ENCODE results near the gene PLPP7. TPM values are rescaled to one million over a fixed set of nuclear protein-coding genes. Genes with fewer than 3 reads are reported as not detected.
"Not testable (repeated sequence)": the region's sequence is repeated elsewhere in the genome, so short reads cannot be mapped to it uniquely, and the experiment has no call there.

PLPP7 gene
- total RNA-seq, 2 experiments from 2014 or later, result not detected

DNA sequence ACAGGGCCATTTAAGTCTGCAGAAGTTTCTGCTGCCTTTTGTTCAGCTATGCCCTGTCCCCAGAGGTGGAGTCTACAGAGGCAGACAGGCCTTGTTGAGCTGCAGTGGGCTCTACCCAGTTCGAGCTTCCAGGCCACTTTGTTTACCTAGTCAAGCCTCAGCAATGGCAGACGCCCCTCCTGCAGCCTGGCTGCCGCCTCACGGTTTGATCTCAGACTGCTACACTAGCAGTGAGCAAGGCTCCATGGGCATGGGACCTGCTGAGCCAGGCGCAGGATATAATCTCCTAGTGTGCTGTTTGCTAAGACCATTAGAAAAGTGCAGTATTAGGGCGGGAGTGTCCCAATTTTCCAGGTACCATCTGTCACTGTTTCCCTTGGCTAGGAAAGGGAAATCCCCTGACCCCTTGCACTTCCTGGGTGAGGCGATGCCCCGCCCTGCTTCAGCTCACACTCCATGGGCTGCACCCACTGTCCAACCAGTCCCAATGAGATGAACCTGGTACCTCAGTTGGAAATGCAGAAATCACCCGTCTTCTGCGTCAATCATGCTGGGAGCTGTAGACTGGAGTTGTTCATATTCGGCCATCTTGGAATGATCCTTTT lies 55.5 kb downstream of the PLPP7 start:
- not testable (repeated sequence) for H3K9me3 Mint-ChIP-seq (ENCODE audit: low read depth); H3K27ac Mint-ChIP-seq; ATAC-seq; H3K36me3 Mint-ChIP-seq; DNase-seq; H3K4me1 Mint-ChIP-seq; H3K4me3 Mint-ChIP-seq
- CTCF ChIA-PET, result interaction anchor here (0.8 kb wide), 1 partner anchor 400 kb away, joined by 3 read pairs; no protein-coding TSS in a partner anchor
- peaks cover 34% of the 10 kb centered on the region for H3K27me3 Mint-ChIP-seq

DNA sequence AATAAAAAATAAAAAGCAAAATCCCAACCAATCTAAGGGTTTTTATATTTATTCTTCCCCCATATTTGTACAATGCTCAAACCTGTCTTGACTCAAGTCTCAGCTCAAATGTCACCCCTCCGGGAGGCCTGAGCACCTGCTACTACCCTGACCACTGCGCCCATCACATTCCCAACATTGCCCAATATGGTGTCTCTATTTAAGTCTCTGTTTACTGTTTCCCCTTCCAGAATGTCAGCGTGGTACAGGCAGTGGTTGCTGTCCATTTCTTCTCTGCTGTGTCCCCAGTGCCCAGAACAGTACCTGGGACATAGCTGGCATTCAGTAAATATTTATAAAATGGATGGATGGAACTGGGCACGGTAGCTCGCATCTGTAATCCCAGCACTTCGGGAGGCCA lies 57.0 kb downstream of the PLPP7 start:
- Mint-ChIP-seq H3K9me3 (ENCODE audit: low read depth) (no peaks in the 10 kb centered on the region), H3K4me3 (no peak overlapping the region), H3K27ac (no peak overlapping the region), H3K4me1 (peaks cover 12% of the 10 kb centered on the region), H3K36me3 (no peaks in the 10 kb centered on the region), H3K27me3 (peaks cover 21% of the 10 kb centered on the region)
- no peak for DNase-seq
- no peak for ATAC-seq
- CTCF ChIA-PET, result interaction anchor here (0.8 to 1.2 kb wide), 2 partner anchors 10 to 20 kb away, joined by 3 to 4 read pairs; no protein-coding TSS in a partner anchor

DNA sequence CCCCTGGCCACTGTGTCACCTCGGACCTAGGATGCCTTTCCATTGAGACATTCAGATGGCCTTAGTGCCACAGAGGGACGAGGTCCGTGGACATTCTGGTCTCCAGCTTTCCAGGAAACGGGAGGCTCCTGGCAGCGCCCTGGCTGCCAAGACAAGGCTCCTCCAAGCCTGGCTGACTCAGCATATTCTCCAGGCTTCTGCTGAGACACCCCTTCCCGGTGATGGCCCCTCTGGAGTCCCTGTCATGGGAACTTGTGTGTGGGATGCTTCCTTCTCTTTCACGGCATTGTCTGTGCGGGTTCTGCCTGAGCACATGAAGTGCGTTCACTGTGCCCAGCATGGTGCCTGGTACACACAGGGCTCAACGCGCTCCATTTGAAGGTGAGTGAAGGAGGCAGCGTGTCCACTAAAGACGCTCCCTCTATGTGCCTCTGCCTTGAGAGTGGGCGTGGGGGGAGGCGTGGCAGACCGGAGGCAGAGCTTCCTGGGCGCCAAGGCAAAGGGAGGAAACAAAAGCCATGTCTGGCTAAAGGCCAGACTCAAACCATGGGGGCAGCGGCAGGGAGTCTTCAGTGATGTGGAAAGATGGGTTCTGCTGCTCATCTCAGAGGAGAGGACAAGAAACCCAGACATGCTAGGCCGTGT lies 58.0 kb downstream of the PLPP7 start:
- Mint-ChIP-seq H3K36me3 (no peaks in the 10 kb centered on the region), H3K27ac (no peak overlapping the region), H3K4me1 (peaks cover 12% of the 10 kb centered on the region), H3K27me3 (peaks cover 15% of the 10 kb centered on the region), H3K9me3 (ENCODE audit: low read depth) (no peaks in the 10 kb centered on the region), H3K4me3 (no peak overlapping the region)
- ATAC-seq, result no peak
- DNase-seq, result no peak
- CTCF ChIA-PET, result interaction anchor here (1.2 kb wide), 1 partner anchor 11 kb away, joined by 4 read pairs; no protein-coding TSS in a partner anchor

DNA sequence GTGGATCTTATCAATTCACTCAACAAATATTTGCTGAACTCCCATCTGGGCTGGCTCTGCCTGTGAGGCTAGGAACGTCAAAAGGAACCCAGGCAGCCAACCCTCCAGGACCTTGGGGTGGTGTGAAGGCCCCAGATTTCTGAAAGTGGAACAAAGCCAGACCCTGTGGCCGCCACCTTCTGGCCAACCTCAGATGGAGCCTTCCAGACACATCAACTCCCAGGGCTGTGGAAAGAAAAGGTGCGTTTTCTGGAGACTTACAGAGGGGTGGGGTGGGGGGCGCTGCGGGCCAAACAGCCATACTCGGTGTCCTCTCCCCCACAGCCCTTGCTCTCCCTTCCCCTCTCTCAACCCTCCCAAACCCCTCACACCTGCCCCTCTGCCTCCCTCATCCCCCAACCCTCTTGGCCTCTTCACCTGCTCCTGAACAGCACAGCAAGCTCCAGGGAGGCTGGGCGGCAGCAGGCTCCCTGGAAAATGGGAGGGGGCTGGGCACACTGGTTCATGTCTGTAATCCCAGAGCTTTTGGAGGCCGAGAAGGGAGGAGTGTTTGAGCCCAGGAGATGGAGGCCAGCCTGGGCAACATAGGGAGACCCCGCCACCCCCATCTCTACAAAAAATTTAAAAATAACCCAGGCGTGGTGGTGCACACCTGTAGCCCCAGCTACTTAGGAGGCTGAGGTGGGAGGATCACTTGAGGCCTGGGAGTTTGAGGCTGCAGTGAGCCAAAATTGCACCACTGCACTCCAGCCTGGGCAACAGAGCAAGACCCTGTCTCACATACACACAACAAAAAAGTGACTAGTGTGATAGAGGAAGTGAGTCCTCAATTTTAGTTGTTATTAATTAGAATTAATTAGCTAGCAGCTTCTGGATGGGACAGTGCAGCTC lies 59.4 kb downstream of the PLPP7 start:
- ATAC-seq (no peak), DNase-seq (no peak)
- no peak overlapping the region for H3K4me3 Mint-ChIP-seq
- H3K27me3 Mint-ChIP-seq, result peaks cover 3% of the 10 kb centered on the region
- H3K36me3 Mint-ChIP-seq, result no peaks in the 10 kb centered on the region
- H3K9me3 Mint-ChIP-seq (ENCODE audit: low read depth), result no peaks in the 10 kb centered on the region
- CTCF ChIA-PET, result interaction anchor here (0.6 to 4.9 kb wide), 44 partner anchors 8 to 407 kb away, joined by 3 to 36 read pairs (median 5); partner anchors contain the start of genes NUP214 and RAPGEF1
- peaks cover 12% of the 10 kb centered on the region for H3K4me1 Mint-ChIP-seq
- no peak overlapping the region for H3K27ac Mint-ChIP-seq

DNA sequence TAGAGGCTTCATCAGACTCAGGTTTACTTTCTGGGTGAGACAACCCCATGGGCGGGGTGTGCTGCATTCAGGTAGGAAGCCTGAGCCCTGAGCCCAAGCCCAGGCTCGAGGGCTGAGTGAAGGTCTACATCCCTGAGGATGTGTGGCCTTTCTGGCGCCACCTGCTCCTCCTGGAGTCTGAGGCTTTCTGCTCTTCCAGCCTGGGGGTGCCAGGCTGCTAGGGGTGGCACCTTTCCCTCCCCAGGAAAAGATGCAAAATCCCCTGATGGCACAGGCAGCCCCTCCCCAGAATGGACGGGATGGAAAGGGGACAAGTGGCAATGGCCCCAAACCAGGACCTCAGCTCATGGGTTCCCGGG lies 60.0 kb downstream of the PLPP7 start:
- Mint-ChIP-seq H3K4me1 (peaks cover 12% of the 10 kb centered on the region), H3K36me3 (no peaks in the 10 kb centered on the region), H3K27ac (no peak overlapping the region), H3K9me3 (ENCODE audit: low read depth) (no peaks in the 10 kb centered on the region), H3K4me3 (no peak overlapping the region), H3K27me3 (no peaks in the 10 kb centered on the region)
- DNase-seq, result no peak
- CTCF ChIA-PET, result interaction anchor here (0.6 to 4.9 kb wide), 54 partner anchors 7 to 407 kb away, joined by 3 to 36 read pairs (median 4); partner anchors contain the start of genes NUP214 and RAPGEF1
- no peak for ATAC-seq

DNA sequence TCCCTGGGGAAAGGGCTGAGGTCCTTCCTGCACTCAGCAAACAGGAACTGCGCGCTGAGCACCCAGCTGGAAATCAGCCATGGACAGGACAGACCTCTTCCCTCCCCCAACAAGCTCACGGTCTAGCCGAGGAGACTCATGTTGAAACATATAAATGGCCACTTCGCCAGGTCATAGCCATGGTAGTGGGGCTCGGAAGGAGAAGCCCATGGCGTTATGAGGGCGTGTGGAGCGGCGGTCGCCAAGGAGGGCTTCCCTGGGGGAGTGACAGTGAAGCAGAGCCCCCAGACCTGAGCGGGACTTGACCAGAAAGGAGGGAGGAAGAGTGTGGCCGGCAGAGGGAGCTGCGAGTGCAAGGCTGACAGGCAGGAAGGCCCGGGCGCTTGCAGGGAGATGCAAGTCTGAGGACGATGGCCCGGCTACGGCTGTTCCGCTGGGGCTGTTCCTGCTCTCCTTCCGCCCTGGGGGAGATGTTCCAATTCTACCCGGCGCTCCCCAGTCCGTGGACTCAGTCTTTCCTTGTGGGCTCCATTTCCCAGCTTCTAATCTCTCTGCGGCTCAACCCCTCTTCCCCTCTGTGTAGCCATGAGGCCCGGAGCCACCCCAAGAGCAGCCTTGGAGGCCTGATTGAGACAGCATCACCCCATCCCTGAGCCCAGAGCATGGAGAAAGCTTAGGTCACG lies 60.5 kb downstream of the PLPP7 start:
- CTCF ChIA-PET, result interaction anchor here (0.6 to 4.9 kb wide), 59 partner anchors 8 to 406 kb away, joined by 3 to 36 read pairs (median 4); partner anchors contain the start of genes NUP214 and RAPGEF1
- H3K27ac Mint-ChIP-seq, result peak overlapping the region; percentile 72
- ATAC-seq, result peak; percentile 99
- peak; percentile 93 for DNase-seq
- H3K9me3 Mint-ChIP-seq (ENCODE audit: low read depth), result no peaks in the 10 kb centered on the region
- no peaks in the 10 kb centered on the region for H3K27me3 Mint-ChIP-seq
- peak overlapping the region; percentile 11 for H3K4me3 Mint-ChIP-seq
- no peaks in the 10 kb centered on the region for H3K36me3 Mint-ChIP-seq
- H3K4me1 Mint-ChIP-seq, result peaks cover 12% of the 10 kb centered on the region

DNA sequence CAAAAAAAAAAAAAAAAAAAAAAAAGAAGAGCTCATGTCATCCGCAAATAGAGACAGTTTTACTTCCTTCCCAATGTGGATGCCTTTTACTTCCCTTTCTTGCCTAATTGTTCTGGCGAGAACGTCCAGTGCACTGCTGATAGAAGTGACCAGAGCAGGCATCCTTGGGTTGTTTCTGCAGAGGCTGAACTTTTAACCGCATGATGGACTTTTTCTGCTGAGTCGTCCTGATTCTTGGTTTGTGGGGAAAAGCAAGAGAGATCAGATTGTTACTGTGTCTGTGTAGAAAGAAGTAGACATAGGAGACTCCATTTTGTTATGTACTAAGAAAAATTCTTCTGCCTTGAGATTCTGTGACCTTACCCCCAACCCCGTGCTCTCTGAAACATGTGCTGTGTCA lies 67.0 kb downstream of the PLPP7 start:
- not testable (repeated sequence) for ATAC-seq; H3K9me3 Mint-ChIP-seq (ENCODE audit: low read depth)
- CTCF ChIA-PET, result interaction anchor here (0.7 to 1.0 kb wide), 3 partner anchors 20 to 1159 kb away, joined by 3 to 4 read pairs (median 4); no protein-coding TSS in a partner anchor

DNA sequence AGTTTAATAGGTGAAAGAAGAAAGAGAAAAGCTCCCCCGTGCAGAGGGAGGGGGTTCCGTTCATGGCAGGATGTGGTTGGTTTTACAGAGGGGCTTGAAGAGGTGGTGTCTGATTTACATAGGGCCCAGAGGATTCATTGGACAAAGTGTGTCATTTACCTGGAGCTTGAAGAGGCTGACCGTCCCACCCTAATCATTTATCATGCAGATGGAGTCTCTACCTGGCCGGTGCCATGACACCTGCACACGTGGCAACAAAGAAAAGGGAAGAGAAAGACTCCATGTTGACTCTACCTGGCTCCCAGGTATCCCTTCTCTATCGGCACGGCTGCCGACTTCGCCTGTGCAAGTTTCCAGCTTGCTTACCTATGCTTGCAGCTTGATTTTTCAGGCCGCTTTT lies 69.0 kb downstream of the PLPP7 start:
- no peaks in the 10 kb centered on the region for H3K27me3 Mint-ChIP-seq
- no peak for DNase-seq
- CTCF ChIA-PET, result interaction anchor here (0.6 to 1.8 kb wide), 3 partner anchors 9 to 22 kb away, joined by 3 to 6 read pairs (median 4); no protein-coding TSS in a partner anchor
- no peaks in the 10 kb centered on the region for H3K36me3 Mint-ChIP-seq
- no peak overlapping the region for H3K4me3 Mint-ChIP-seq
- H3K9me3 Mint-ChIP-seq (ENCODE audit: low read depth), result no peaks in the 10 kb centered on the region
- no peak for ATAC-seq
- peaks cover 20% of the 10 kb centered on the region for H3K4me1 Mint-ChIP-seq
- H3K27ac Mint-ChIP-seq, result no peak overlapping the region

More for the DNA sequence above, 67.0 kb downstream of the PLPP7 start:
- H3K4me3 Mint-ChIP-seq, H3K27me3 Mint-ChIP-seq, DNase-seq, H3K36me3 Mint-ChIP-seq, H3K27ac Mint-ChIP-seq: not testable (repeated sequence)
- H3K4me1 Mint-ChIP-seq, result peaks cover 19% of the 10 kb centered on the region

Other genes starting within 250 kb of the PLPP7 start
- gene AIF1L, start 193.2 kb upstream of the PLPP7 start, total RNA-seq, result under 1 TPM; 0.12 to 0.23 TPM
- 10 to 100 TPM; 58.3 to 79.9 TPM for gene NUP214, start 164.1 kb upstream of the PLPP7 start, total RNA-seq
- gene FAM78A, start 13.2 kb upstream of the PLPP7 start, total RNA-seq, result 10 to 100 TPM; 76.8 to 80.0 TPM
- gene PRRC2B, start 104.4 kb downstream of the PLPP7 start, total RNA-seq, result 100 to 1,000 TPM; 242 to 293 TPM
- 10 to 100 TPM; 41.5 to 53.7 TPM for gene POMT1, start 213.2 kb downstream of the PLPP7 start, total RNA-seq
- gene UCK1, start 241.5 kb downstream of the PLPP7 start, total RNA-seq, result 10 to 100 TPM; 26.1 to 29.6 TPM

Measured in activated CD8-positive, alpha-beta memory T cell treated with anti-CD3 and anti-CD28 coated beads, Interleukin-2, amount 10 ng/mL, durations not matched to agents 7 days and 5 days (primary cell).